ENCODE results near the gene BTNL3. TPM values are rescaled to one million over a fixed set of nuclear protein-coding genes. Genes with fewer than 3 reads are reported as not detected.

Gene BTNL3
- total and polyA plus RNA-seq, 4 donors, result 0.08 to 0.19 TPM; not detected in 2

- no peak for TF ChIP-seq EGR1 (IDR thresholded peaks at IDR 0.05; ENCODE audit: low read depth in 2 of 2)
- no peak for TF ChIP-seq ATF3 (IDR thresholded peaks at IDR 0.05)
- no peak for TF ChIP-seq CTCF (IDR thresholded peaks at IDR 0.05; ENCODE audit: low read depth, low read length, missing input control)
- TF ChIP-seq REST (IDR thresholded peaks at IDR 0.05), result no peak
- TF ChIP-seq TAF1 (conservative IDR thresholded peaks at IDR 0.05), result no peak
- TF ChIP-seq HNF4A (conservative IDR thresholded peaks at IDR 0.05), result no peak
- no peak for TF ChIP-seq JUND (IDR thresholded peaks at IDR 0.05)
- TF ChIP-seq RAD21 (IDR thresholded peaks at IDR 0.05), result no peak
- no peak for TF ChIP-seq YY1 (IDR thresholded peaks at IDR 0.05)
- no peak for TF ChIP-seq HNF4G (IDR thresholded peaks at IDR 0.05)
- TF ChIP-seq RXRA (IDR thresholded peaks at IDR 0.05), result no peak
- TF ChIP-seq FOXA1 (IDR thresholded peaks at IDR 0.05), result no peak
- TF ChIP-seq FOXA2 (IDR thresholded peaks at IDR 0.05), result no peak
- no peak for TF ChIP-seq SP1 (IDR thresholded peaks at IDR 0.05)
- no peak for TF ChIP-seq MAX (IDR thresholded peaks at IDR 0.05)
- TF ChIP-seq GABPA (IDR thresholded peaks at IDR 0.05 in 1 of 2, conservative IDR thresholded peaks at IDR 0.05 in 1 of 2), result no peak
- no peak for TF ChIP-seq ZBTB33 (IDR thresholded peaks at IDR 0.05)
- no peak for TF ChIP-seq NR2F2 (IDR thresholded peaks at IDR 0.05)
- H3K9ac ChIP-seq (ENCODE audit: low read depth in 1 of 2, low read length in 2 of 2), result no peak overlapping the region
- H3K4me1 ChIP-seq (ENCODE audit: control insufficient read depth in 4 of 4, insufficient read depth in 4 of 4, low read length in 3 of 4), result no peaks in the 10 kb centered on the region
- H3K4me3 ChIP-seq (ENCODE audit: low read depth in 1 of 3, low read length in 3 of 3), result no peak overlapping the region
- H3K9me3 ChIP-seq (ENCODE audit: control insufficient read depth in 4 of 4, low read length in 3 of 4), result peaks cover 0 to 22% (median 4%) of the 10 kb centered on the region in 4 donors
- peaks cover 0 to 4% (median 0%) of the 10 kb centered on the region in 4 donors for H3K27me3 ChIP-seq (ENCODE audit: control insufficient read depth in 4 of 4, insufficient read depth in 4 of 4, low read length in 3 of 4)
- no peak for DNase-seq (ENCODE audit: low spot score)
- H3K27ac ChIP-seq (ENCODE audit: low read depth in 1 of 2, low read length in 2 of 2), result no peak overlapping the region
- WGBS, result 63% methylated on average over 1 of the region's 1 CpG
- no peaks in the 10 kb centered on the region for H3K36me3 ChIP-seq (ENCODE audit: control insufficient read depth in 4 of 4, insufficient read depth in 3 of 4, low read depth in 1 of 4, low read length in 3 of 4)
These were observed 35.8 kb downstream of the BTNL3 start for GRCh38 chr5:181024245-181025064.
